Measurements from ENCODE around the gene ARL4D. TPM values are rescaled to one million over a fixed set of nuclear protein-coding genes. Genes with fewer than 3 reads are reported as not detected.

Gene ARL4D
- total RNA-seq, 1 experiment from 2014 or later, result 19.9 TPM

DNA sequence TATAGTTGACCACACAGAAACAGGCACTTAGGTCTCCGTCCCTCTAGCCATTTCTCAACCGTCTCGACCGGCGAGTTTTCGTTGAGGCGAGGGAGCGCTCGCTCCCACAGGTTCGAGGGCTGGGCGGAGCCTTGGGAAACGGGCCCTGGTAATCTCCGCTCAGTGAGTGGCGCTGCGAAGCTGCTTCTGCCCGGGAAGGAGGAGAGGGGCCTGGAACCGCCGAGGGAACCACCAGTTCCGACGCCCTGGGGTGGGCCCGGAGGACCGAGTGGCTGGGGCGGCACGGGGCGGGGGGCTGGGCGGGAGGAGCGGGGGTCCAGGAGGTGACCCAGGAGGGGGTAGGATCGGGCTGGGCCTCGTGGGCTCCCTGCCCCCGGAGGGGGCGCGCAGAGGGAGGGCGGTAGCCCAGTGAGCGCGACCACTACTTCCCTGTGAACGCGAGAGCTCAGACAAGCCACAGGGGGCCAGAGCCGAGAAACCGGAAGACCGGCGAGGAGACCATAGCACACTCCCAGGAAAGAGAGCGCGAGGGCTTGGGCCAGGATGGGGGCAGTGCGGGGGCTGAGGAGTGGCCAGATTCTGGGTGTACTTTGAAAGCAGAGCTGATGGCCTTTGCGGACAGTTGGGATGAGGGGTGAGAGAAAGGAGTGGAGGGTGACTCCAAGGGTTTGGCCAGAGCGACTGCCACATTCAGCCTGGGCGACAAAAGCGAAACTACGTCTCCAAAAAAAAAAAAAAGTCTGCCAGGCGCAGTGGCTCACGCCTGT is 29.9 kb upstream of the ARL4D start:
- Histone ChIP-seq H3K9me3 (no peaks in the 10 kb centered on the region), H3K27me3 (replicated peaks; ENCODE audit: control insufficient read depth, insufficient read depth, low read length) (no peaks in the 10 kb centered on the region), H3K4me1 (peaks cover 27% of the 10 kb centered on the region), H3K4me3 (ENCODE audit: low read depth, low read length) (peak overlapping the region; percentile 38), H3K36me3 (ENCODE audit: control insufficient read depth, insufficient read depth, low read length) (no peaks in the 10 kb centered on the region)
- BruUV-seq (replicated peaks), result no TSS peak
- Mint-ChIP-seq H3K4me3 (ENCODE audit: unreplicated experiment) (peak overlapping the region; percentile 90), H3K4me1 (ENCODE audit: low read depth, unreplicated experiment) (peaks cover 43% of the 10 kb centered on the region), H3K27me3 (ENCODE audit: insufficient read depth, unreplicated experiment) (peaks cover 4% of the 10 kb centered on the region), H3K9me3 (ENCODE audit: unreplicated experiment) (no peaks in the 10 kb centered on the region), H3K27ac (ENCODE audit: unreplicated experiment) (peak overlapping the region; percentile 100), H3K36me3 (ENCODE audit: insufficient read depth, unreplicated experiment) (peaks cover 37% of the 10 kb centered on the region)
- DNase-seq, result peak; percentile 92
- ChIA-PET POLR2A (interaction anchor here (0.6 to 3.3 kb wide), 30 partner anchors 8 to 1352 kb away, joined by 3 to 224 read pairs (median 5); partner anchors contain the start of genes ARL4D, BRCA1, DHX8 and DNAJC7), CTCF (interaction anchor here (0.5 to 4.3 kb wide), 12 partner anchors 8 to 435 kb away, joined by 3 to 46 read pairs (median 4); partner anchors contain the start of genes ARL4D and DHX8)
- TF ChIP-seq, protein P1, sequence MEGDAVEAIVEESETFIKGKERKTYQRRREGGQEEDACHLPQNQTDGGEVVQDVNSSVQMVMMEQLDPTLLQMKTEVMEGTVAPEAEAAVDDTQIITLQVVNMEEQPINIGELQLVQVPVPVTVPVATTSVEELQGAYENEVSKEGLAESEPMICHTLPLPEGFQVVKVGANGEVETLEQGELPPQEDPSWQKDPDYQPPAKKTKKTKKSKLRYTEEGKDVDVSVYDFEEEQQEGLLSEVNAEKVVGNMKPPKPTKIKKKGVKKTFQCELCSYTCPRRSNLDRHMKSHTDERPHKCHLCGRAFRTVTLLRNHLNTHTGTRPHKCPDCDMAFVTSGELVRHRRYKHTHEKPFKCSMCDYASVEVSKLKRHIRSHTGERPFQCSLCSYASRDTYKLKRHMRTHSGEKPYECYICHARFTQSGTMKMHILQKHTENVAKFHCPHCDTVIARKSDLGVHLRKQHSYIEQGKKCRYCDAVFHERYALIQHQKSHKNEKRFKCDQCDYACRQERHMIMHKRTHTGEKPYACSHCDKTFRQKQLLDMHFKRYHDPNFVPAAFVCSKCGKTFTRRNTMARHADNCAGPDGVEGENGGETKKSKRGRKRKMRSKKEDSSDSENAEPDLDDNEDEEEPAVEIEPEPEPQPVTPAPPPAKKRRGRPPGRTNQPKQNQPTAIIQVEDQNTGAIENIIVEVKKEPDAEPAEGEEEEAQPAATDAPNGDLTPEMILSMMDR (IDR thresholded peaks at IDR 0.05; ENCODE audit: insufficient read depth in 1 of 2, low read depth in 1 of 2, low read length in 1 of 2, severe bottlenecking in 1 of 2, unreplicated experiment in 1 of 2), result peak in 1 of 2 experiments; percentile 7
- intact Hi-C loops (cut with micrococcal nuclease; ENCODE audit: unreplicated experiment), result loop anchor here (1.0 to 2.0 kb wide), 3 partner anchors 19 to 114 kb away; partner anchors contain the start of gene DHX8

DNA sequence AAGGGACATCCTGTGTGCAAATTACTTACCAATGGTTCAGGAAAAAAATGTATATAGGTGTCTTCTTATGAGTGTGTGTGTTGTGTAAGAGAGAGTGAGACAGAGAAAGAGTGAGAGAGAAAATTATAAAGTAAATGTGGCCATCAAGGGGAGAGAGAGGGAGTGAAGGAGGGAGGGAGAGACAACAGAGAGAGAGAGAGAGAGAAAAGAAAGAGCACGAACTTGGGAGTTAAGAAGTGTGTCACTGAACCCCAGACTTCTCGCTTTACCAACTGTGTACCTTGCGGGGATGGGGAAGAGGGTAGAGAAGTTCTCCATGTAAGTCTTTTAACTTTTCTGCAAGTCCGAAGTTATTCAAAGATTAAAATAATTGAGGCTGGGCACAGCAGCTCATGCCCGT is 28.8 kb upstream of the ARL4D start:
- Mint-ChIP-seq H3K4me3 (ENCODE audit: unreplicated experiment) (peak overlapping the region; percentile 90), H3K4me1 (ENCODE audit: low read depth, unreplicated experiment) (peaks cover 37% of the 10 kb centered on the region), H3K27me3 (ENCODE audit: insufficient read depth, unreplicated experiment) (peaks cover 4% of the 10 kb centered on the region), H3K36me3 (ENCODE audit: insufficient read depth, unreplicated experiment) (peaks cover 30% of the 10 kb centered on the region), H3K27ac (ENCODE audit: unreplicated experiment) (peak overlapping the region; percentile 100), H3K9me3 (ENCODE audit: unreplicated experiment) (no peaks in the 10 kb centered on the region)
- intact Hi-C loops (cut with micrococcal nuclease; ENCODE audit: unreplicated experiment), result loop anchor here (2.0 kb wide), 1 partner anchor 25 kb away; no protein-coding TSS in a partner anchor
- Histone ChIP-seq H3K4me1 (peaks cover 27% of the 10 kb centered on the region), H3K36me3 (ENCODE audit: control insufficient read depth, insufficient read depth, low read length) (no peaks in the 10 kb centered on the region), H3K9me3 (no peaks in the 10 kb centered on the region), H3K4me3 (ENCODE audit: low read depth, low read length) (peak overlapping the region; percentile 38), H3K27me3 (replicated peaks; ENCODE audit: control insufficient read depth, insufficient read depth, low read length) (no peaks in the 10 kb centered on the region)
- no peak for DNase-seq
- TF ChIP-seq, protein P1 (IDR thresholded peaks at IDR 0.05; ENCODE audit: insufficient read depth in 1 of 2, low read depth in 1 of 2, low read length in 1 of 2, severe bottlenecking in 1 of 2, unreplicated experiment in 1 of 2), result no peak
- no TSS peak for BruUV-seq (replicated peaks)
- POLR2A ChIA-PET, result interaction anchor here (1.1 to 3.3 kb wide), 3 partner anchors 15 to 114 kb away, joined by 3 to 58 read pairs (median 36); partner anchors contain the start of gene DHX8
- CTCF ChIA-PET, result interaction anchor here (2.9 to 4.3 kb wide), 2 partner anchors 18 to 114 kb away, joined by 39 to 46 read pairs; partner anchors contain the start of gene DHX8

DNA sequence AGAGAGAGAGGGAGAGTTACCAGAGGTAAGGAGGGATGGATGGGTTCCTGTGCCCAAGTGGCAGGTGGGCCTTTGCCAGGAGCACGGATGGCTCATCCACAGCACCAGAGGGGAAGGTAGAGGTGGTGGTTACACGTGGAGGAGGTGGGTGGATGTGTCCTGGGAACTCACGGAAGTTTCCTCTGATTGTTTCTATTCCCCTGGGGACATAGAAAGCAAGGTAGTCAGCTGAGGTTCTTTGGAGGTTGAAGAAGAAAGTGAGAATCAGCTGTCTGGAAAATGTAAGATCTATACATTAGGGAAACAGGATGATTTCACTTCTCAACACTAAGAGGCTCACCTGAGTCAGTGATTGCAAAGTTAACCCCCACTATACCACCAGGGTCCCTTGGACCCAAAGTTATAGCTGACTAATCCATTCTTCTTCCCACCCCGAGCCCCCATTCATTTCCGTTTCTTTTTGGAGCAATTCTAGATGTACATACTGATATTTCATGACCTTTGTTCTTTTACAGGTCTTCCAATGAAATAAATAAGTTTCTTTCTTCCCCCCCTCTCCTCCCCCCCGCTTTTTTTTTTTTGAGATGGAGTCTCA is 27.5 kb upstream of the ARL4D start:
- peak overlapping the region; percentile 39 for H3K27ac Mint-ChIP-seq (ENCODE audit: unreplicated experiment)

More for the DNA sequence above, 27.5 kb upstream of the ARL4D start:
- H3K4me1 Mint-ChIP-seq (ENCODE audit: low read depth, unreplicated experiment), result peaks cover 36% of the 10 kb centered on the region
- peaks cover 4% of the 10 kb centered on the region for H3K27me3 Mint-ChIP-seq (ENCODE audit: insufficient read depth, unreplicated experiment)
- H3K27me3 ChIP-seq (replicated peaks; ENCODE audit: control insufficient read depth, insufficient read depth, low read length), result no peaks in the 10 kb centered on the region
- peaks cover 22% of the 10 kb centered on the region for H3K36me3 Mint-ChIP-seq (ENCODE audit: insufficient read depth, unreplicated experiment)
- DNase-seq, result no peak
- intact Hi-C loops (cut with micrococcal nuclease; ENCODE audit: unreplicated experiment), result no loop called here
- no peaks in the 10 kb centered on the region for H3K9me3 ChIP-seq
- no peaks in the 10 kb centered on the region for H3K9me3 Mint-ChIP-seq (ENCODE audit: unreplicated experiment)
- BruUV-seq (replicated peaks), result no TSS peak
- TF ChIP-seq, protein P1 (IDR thresholded peaks at IDR 0.05; ENCODE audit: insufficient read depth in 1 of 2, low read depth in 1 of 2, low read length in 1 of 2, severe bottlenecking in 1 of 2, unreplicated experiment in 1 of 2), result no peak
- POLR2A ChIA-PET, result interaction anchor here (0.5 kb wide), 1 partner anchor 13 kb away, joined by 4 read pairs; no protein-coding TSS in a partner anchor
- H3K4me1 ChIP-seq, result peaks cover 27% of the 10 kb centered on the region
- CTCF ChIA-PET, result interaction anchor here (0.8 to 1.0 kb wide), 2 partner anchors 17 to 113 kb away, joined by 5 to 8 read pairs; partner anchors contain the start of gene DHX8
- no peaks in the 10 kb centered on the region for H3K36me3 ChIP-seq (ENCODE audit: control insufficient read depth, insufficient read depth, low read length)
- no peak overlapping the region for H3K4me3 ChIP-seq (ENCODE audit: low read depth, low read length)
- H3K4me3 Mint-ChIP-seq (ENCODE audit: unreplicated experiment), result no peak overlapping the region

Data from Caco-2 (cell line).